GM06990 (cell line): Measurements from ENCODE around the gene CAMTA1.

ENCODE experiments used
- DNase-seq: peaks from one replicate; pipeline ENCODE4 v3.0.0-alpha.2; 2011; ENCODE audit not compliant: insufficient read length; ENCODE audit errors: extremely low read depth
- H3K27me3 ChIP-seq: replicated peaks from 2 replicates; pipeline ENCODE4 v1.6.0; 2011; ENCODE audit warnings: low read length; ENCODE audit not compliant: control insufficient read depth, insufficient read depth
- H3K36me3 ChIP-seq: 2 replicates; pipeline ENCODE4 v1.5.1; 2011; ENCODE audit warnings: low read length; ENCODE audit not compliant: control insufficient read depth, insufficient read depth
- H3K4me3 ChIP-seq: replicated peaks from 2 replicates; pipeline ENCODE4 v1.5.1; 2011; ENCODE audit warnings: low read depth, mild to moderate bottlenecking, control low read depth, low read length
- TF ChIP-seq, protein P1 (sequence below): IDR thresholded peaks from 2 replicates; pipeline ENCODE4 v1.5.1; 2011; ENCODE audit warnings: low read length, control low read depth, mild to moderate bottlenecking, inconsistent platforms; ENCODE audit not compliant: insufficient read depth, poor library complexity, severe bottlenecking

The CAMTA1 gene

DNA sequence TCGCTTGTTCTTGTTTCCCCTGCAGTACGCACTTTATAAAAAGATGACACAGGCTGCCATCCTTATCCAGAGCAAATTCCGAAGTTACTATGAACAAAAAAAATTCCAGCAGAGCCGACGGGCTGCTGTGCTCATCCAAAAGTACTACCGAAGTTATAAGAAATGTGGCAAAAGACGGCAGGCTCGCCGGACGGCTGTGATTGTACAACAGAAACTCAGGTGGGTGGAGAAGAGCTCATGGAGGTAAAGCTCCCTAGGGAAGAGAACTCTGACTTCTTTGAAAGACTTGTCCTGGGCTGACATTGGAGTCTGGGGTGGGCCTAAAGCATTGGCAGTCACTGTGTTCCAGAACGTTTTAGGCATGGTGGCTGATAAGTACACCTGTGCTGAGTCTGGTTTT is 965.9 kb downstream of the CAMTA1 start:
- TF ChIP-seq, protein P1, sequence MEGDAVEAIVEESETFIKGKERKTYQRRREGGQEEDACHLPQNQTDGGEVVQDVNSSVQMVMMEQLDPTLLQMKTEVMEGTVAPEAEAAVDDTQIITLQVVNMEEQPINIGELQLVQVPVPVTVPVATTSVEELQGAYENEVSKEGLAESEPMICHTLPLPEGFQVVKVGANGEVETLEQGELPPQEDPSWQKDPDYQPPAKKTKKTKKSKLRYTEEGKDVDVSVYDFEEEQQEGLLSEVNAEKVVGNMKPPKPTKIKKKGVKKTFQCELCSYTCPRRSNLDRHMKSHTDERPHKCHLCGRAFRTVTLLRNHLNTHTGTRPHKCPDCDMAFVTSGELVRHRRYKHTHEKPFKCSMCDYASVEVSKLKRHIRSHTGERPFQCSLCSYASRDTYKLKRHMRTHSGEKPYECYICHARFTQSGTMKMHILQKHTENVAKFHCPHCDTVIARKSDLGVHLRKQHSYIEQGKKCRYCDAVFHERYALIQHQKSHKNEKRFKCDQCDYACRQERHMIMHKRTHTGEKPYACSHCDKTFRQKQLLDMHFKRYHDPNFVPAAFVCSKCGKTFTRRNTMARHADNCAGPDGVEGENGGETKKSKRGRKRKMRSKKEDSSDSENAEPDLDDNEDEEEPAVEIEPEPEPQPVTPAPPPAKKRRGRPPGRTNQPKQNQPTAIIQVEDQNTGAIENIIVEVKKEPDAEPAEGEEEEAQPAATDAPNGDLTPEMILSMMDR = no peak
- no peak overlapping the region for H3K4me3 ChIP-seq

DNA sequence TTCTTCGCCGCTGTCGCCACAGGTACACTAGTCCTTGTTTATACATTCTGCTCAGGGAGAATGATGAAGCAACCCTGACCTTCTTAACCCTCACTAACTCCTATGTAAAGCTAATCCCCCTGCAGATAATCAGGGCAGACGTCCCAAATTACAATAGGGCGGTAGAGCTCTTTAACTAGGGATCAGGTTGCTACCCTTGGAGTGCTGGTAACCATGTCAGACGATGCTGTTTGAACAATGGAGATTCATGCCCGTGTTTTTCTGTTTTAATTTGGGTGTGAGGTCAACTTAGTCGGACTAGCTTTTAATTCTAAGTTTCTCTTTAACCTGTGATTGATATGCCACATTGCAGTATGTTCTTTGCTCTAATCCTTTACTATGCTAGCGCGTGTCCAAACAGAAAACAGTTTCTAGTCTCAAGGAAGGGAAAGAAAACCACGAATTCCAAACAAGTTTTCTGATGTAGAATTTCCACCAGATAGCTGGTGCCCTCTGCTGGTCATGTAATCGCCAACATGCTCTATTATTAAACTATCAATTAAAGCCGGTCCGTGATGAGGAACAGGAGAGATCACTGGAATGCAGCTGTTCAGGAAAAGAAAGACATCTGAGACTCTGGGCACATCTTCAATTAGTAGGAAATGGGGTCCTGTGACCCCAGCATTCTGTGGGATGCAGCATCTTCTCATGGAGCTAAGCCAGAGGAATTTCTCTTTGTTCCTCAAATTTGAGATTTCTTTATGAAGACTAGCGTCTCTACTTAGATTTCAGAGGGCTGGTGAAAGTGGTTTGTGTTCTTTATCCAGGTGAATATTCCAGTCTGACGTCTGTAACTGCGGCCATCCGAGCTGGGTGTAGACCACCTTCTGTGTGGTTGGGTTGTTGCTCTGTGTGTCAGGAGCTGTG is 967.5 kb downstream of the CAMTA1 start:
- TF ChIP-seq, protein P1 = peak; percentile 66
- Histone ChIP-seq H3K27me3 (no peaks in the 10 kb centered on the region), H3K36me3 (no peaks in the 10 kb centered on the region), H3K4me3 (no peak overlapping the region)
- no peak for DNase-seq

More for the DNA sequence above, 965.9 kb downstream of the CAMTA1 start:
- Histone ChIP-seq H3K36me3 (no peaks in the 10 kb centered on the region), H3K27me3 (no peaks in the 10 kb centered on the region)
- no peak for DNase-seq

- no peak for DNase-seq
- no peaks in the 10 kb centered on the region for H3K36me3 ChIP-seq
- no peak overlapping the region for H3K4me3 ChIP-seq
- TF ChIP-seq, protein P1 = no peak
- no peaks in the 10 kb centered on the region for H3K27me3 ChIP-seq
Measured at GRCh38 chr1:7753641-7754040, 968.4 kb downstream of the CAMTA1 start.

GRCh38 chr1:7754234-7754633 is 969.0 kb downstream of the CAMTA1 start:
- Histone ChIP-seq H3K27me3 (no peaks in the 10 kb centered on the region), H3K4me3 (no peak overlapping the region), H3K36me3 (no peaks in the 10 kb centered on the region)
- no peak for DNase-seq
- TF ChIP-seq, protein P1 = no peak

DNA sequence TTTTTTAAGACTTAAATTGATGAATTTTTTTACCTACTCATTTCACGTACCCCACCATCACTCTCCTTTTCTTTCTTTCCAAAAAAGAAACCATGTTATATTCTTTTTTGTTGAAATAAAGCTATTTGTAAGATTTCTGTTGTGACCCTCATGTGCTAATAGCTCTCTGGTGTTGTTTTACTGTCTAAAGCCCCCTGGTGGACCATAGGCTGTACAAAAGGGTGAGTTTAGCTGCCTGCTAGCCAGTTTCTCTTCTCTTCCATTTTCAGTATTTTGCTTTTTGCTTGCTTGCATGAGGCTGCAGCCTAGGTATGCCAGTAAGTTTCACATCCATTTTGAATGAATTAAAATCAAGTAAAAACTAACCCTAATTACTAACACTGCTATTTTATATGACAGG is 970.2 kb downstream of the CAMTA1 start:
- TF ChIP-seq, protein P1 = peak; percentile 38
- no peak overlapping the region for H3K4me3 ChIP-seq
- no peaks in the 10 kb centered on the region for H3K27me3 ChIP-seq
- H3K36me3 ChIP-seq = no peaks in the 10 kb centered on the region
- no peak for DNase-seq
